Measurements from ENCODE around the gene TSPAN9. TPM values are rescaled to one million over a fixed set of nuclear protein-coding genes. Genes with fewer than 3 reads are reported as not detected.

TSPAN9 gene
- total RNA-seq, 8 experiments from 2014 or later, result 7.9 to 35.6 (median 13.5) TPM

GRCh38 chr12:3299929-3300832 lies 223.0 kb downstream of the TSPAN9 start:
- in situ Hi-C loops (cut with MboI; ENCODE audit: low pct_unique_long_range_greater_than_20kb in 2 of 9, low sequenced_read_pairs in 9 of 9, unreplicated experiment in 9 of 9), result loop anchor here in 5 of 9 experiments (10.0 to 25.0 kb wide), 4 partner anchors 187 to 495 kb away; partner anchors contain the start of gene PRMT8 (in 1 of the 5)
- Histone ChIP-seq H3K4me3 (no peak overlapping the region), H3K27ac (no peak overlapping the region), H3K4me1 (replicated peaks in 1 of 2) (peaks cover 10 to 18% of the 10 kb centered on the region in 2 donors)
- peak; percentile 69 to 84 (median 81) for ATAC-seq (replicated peaks in 6 of 8)
- WGBS, 10 experiments, result 0 to 4% (median 0%) methylated on average over 1 to 7 of the region's 32 CpGs; no CpG with 5 or more reads in 3 of the 10 experiments

GRCh38 chr12:3300833-3301401 lies 223.7 kb downstream of the TSPAN9 start:
- Histone ChIP-seq H3K4me1 (replicated peaks in 1 of 2) (peaks cover 10 to 18% of the 10 kb centered on the region in 2 donors), H3K27ac (no peak overlapping the region), H3K4me3 (no peak overlapping the region)
- WGBS, 10 experiments, result 0 to 100% (median 80%) methylated on average over 1 to 6 of the region's 10 CpGs; no CpG with 5 or more reads in 5 of the 10 experiments
- no peak for ATAC-seq (replicated peaks in 6 of 8)
- in situ Hi-C loops (cut with MboI; ENCODE audit: low pct_unique_long_range_greater_than_20kb in 2 of 9, low sequenced_read_pairs in 9 of 9, unreplicated experiment in 9 of 9), result loop anchor here in 5 of 9 experiments (25.0 kb wide), 3 partner anchors 186 to 486 kb away; partner anchors contain the start of gene PRMT8 (in 1 of the 5)

GRCh38 chr12:3302401-3303041 lies 225.3 kb downstream of the TSPAN9 start:
- Histone ChIP-seq H3K27ac (no peak overlapping the region), H3K4me1 (replicated peaks in 1 of 2) (peaks cover 16 to 26% of the 10 kb centered on the region in 2 donors), H3K4me3 (no peak overlapping the region)
- 60 to 100% (median 82%) methylated on average over 1 to 16 of the region's 16 CpGs; no CpG with 5 or more reads in 1 of the 10 experiments for WGBS, 10 experiments
- in situ Hi-C loops (cut with MboI; ENCODE audit: low pct_unique_long_range_greater_than_20kb in 2 of 9, low sequenced_read_pairs in 9 of 9, unreplicated experiment in 9 of 9), result loop anchor here in 5 of 9 experiments (25.0 kb wide), 3 partner anchors 185 to 485 kb away; partner anchors contain the start of gene PRMT8 (in 1 of the 5)
- no peak for ATAC-seq (replicated peaks in 6 of 8)

- H3K4me3 ChIP-seq, result no peak overlapping the region
- peaks cover 17 to 26% of the 10 kb centered on the region in 2 donors for H3K4me1 ChIP-seq (replicated peaks in 1 of 2)
- in situ Hi-C loops (cut with MboI; ENCODE audit: low pct_unique_long_range_greater_than_20kb in 2 of 9, low sequenced_read_pairs in 9 of 9, unreplicated experiment in 9 of 9), result loop anchor here in 5 of 9 experiments (25.0 kb wide), 3 partner anchors 184 to 484 kb away; partner anchors contain the start of gene PRMT8 (in 1 of the 5)
- 83 to 100% (median 93%) methylated on average over 1 to 3 of the region's 18 CpGs; no CpG with 5 or more reads in 7 of the 10 experiments for WGBS, 10 experiments
- no peak overlapping the region for H3K27ac ChIP-seq
- peak in 3 of 8 experiments; percentile 8 to 13 (median 13) for ATAC-seq (replicated peaks in 6 of 8)
Observed at GRCh38 chr12:3303410-3304136, 226.4 kb downstream of the TSPAN9 start.

GRCh38 chr12:3304436-3305165 lies 227.4 kb downstream of the TSPAN9 start:
- Histone ChIP-seq H3K27ac (no peak overlapping the region), H3K4me3 (no peak overlapping the region), H3K4me1 (replicated peaks in 1 of 2) (peaks cover 17 to 26% of the 10 kb centered on the region in 2 donors)
- in situ Hi-C loops (cut with MboI; ENCODE audit: low pct_unique_long_range_greater_than_20kb in 2 of 9, low sequenced_read_pairs in 9 of 9, unreplicated experiment in 9 of 9), result loop anchor here in 5 of 9 experiments (25.0 kb wide), 3 partner anchors 183 to 483 kb away; partner anchors contain the start of gene PRMT8 (in 1 of the 5)
- ATAC-seq (replicated peaks in 6 of 8), result peak in 7 of 8 experiments; percentile 14 to 62 (median 45)
- WGBS, 10 experiments, result 21 to 100% (median 80%) methylated on average over 2 to 17 of the region's 30 CpGs; no CpG with 5 or more reads in 1 of the 10 experiments

GRCh38 chr12:3305464-3305863 lies 228.3 kb downstream of the TSPAN9 start:
- H3K4me3 ChIP-seq, result no peak overlapping the region
- no peak for ATAC-seq (replicated peaks in 6 of 8)
- peaks cover 12 to 21% of the 10 kb centered on the region in 2 donors for H3K4me1 ChIP-seq (replicated peaks in 1 of 2)
- in situ Hi-C loops (cut with MboI; ENCODE audit: low pct_unique_long_range_greater_than_20kb in 2 of 9, low sequenced_read_pairs in 9 of 9, unreplicated experiment in 9 of 9), result loop anchor here in 5 of 9 experiments (25.0 kb wide), 3 partner anchors 182 to 482 kb away; partner anchors contain the start of gene PRMT8 (in 1 of the 5)
- no peak overlapping the region for H3K27ac ChIP-seq
- WGBS, 10 experiments, result 80 to 93% methylated on average over 1 to 3 of the region's 12 CpGs; no CpG with 5 or more reads in 8 of the 10 experiments

- Histone ChIP-seq H3K4me3 (no peak overlapping the region), H3K4me1 (replicated peaks in 1 of 2) (peaks cover 12 to 17% of the 10 kb centered on the region in 2 donors), H3K27ac (no peak overlapping the region)
- in situ Hi-C loops (cut with MboI; ENCODE audit: low pct_unique_long_range_greater_than_20kb in 2 of 9, low sequenced_read_pairs in 9 of 9, unreplicated experiment in 9 of 9), result loop anchor here in 5 of 9 experiments (25.0 kb wide), 3 partner anchors 181 to 481 kb away; partner anchors contain the start of gene PRMT8 (in 1 of the 5)
- WGBS, 10 experiments, result 73 to 100% (median 88%) methylated on average over 1 to 8 of the region's 19 CpGs; no CpG with 5 or more reads in 3 of the 10 experiments
- ATAC-seq (replicated peaks in 6 of 8), result no peak
Observed at GRCh38 chr12:3305904-3306619, 228.9 kb downstream of the TSPAN9 start.

- no peak overlapping the region for H3K4me3 ChIP-seq
- WGBS, 10 experiments, result 0 to 93% (median 48%) methylated on average over 1 to 5 of the region's 8 CpGs; no CpG with 5 or more reads in 6 of the 10 experiments
- peaks cover 12 to 17% of the 10 kb centered on the region in 2 donors for H3K4me1 ChIP-seq (replicated peaks in 1 of 2)
- ATAC-seq (replicated peaks in 6 of 8), result peak in 4 of 8 experiments; percentile 6 to 20 (median 10)
- H3K27ac ChIP-seq, result no peak overlapping the region
- in situ Hi-C loops (cut with MboI; ENCODE audit: low pct_unique_long_range_greater_than_20kb in 2 of 9, low sequenced_read_pairs in 9 of 9, unreplicated experiment in 9 of 9), result loop anchor here in 5 of 9 experiments (25.0 kb wide), 3 partner anchors 180 to 480 kb away; partner anchors contain the start of gene PRMT8 (in 1 of the 5)
Observed at GRCh38 chr12:3307389-3307788, 230.2 kb downstream of the TSPAN9 start.

- in situ Hi-C loops (cut with MboI; ENCODE audit: low pct_unique_long_range_greater_than_20kb in 2 of 9, low sequenced_read_pairs in 9 of 9, unreplicated experiment in 9 of 9), result loop anchor here in 5 of 9 experiments (25.0 kb wide), 3 partner anchors 179 to 479 kb away; partner anchors contain the start of gene PRMT8 (in 1 of the 5)
- 60 to 100% (median 93%) methylated on average over 1 to 5 of the region's 8 CpGs; no CpG with 5 or more reads in 4 of the 10 experiments for WGBS, 10 experiments
- Histone ChIP-seq H3K4me3 (no peak overlapping the region), H3K4me1 (replicated peaks in 1 of 2) (peaks cover 12 to 17% of the 10 kb centered on the region in 2 donors), H3K27ac (no peak overlapping the region)
- no peak for ATAC-seq (replicated peaks in 6 of 8)
Observed at GRCh38 chr12:3308063-3308462, 230.9 kb downstream of the TSPAN9 start.

GRCh38 chr12:3308609-3309008 lies 231.4 kb downstream of the TSPAN9 start:
- in situ Hi-C loops (cut with MboI; ENCODE audit: low pct_unique_long_range_greater_than_20kb in 2 of 9, low sequenced_read_pairs in 9 of 9, unreplicated experiment in 9 of 9), result loop anchor here in 5 of 9 experiments (25.0 kb wide), 3 partner anchors 179 to 479 kb away; partner anchors contain the start of gene PRMT8 (in 1 of the 5)
- ATAC-seq (replicated peaks in 6 of 8), result no peak
- Histone ChIP-seq H3K27ac (no peak overlapping the region), H3K4me3 (no peak overlapping the region), H3K4me1 (replicated peaks in 1 of 2) (peaks cover 12 to 17% of the 10 kb centered on the region in 2 donors)
- WGBS, 10 experiments, result 40 to 83% methylated on average over 1 of the region's 9 CpGs; no CpG with 5 or more reads in 8 of the 10 experiments

Measured in motor neuron (in vitro differentiated cells).